Loucy (cell line): ENCODE data around the gene MEGF10.
"Not testable (repeated sequence)": the region's sequence is repeated elsewhere in the genome, so short reads cannot be mapped to it uniquely, and the experiment has no call there.

ENCODE experiments used
- H2AFZ ChIP-seq: fragments of 200-600 bp; sonication (generic); 2 replicates; pipeline ENCODE4 v1.6.0; 2016; ENCODE audit warnings: antibody characterized with exemption, mild to moderate bottlenecking, low read length, moderate library complexity
- H3F3A ChIP-seq: fragments of 200-600 bp; 2 replicates; pipeline ENCODE4 v1.6.0; 2016; ENCODE audit warnings: antibody characterized with exemption, low read depth, mild to moderate bottlenecking
- H3K27me3 ChIP-seq: fragments of 200-600 bp; sonication (generic); 2 replicates; pipeline ENCODE4 v1.6.1; 2014; ENCODE audit warnings: low read length, mild to moderate bottlenecking; ENCODE audit not compliant: insufficient read depth, poor library complexity, severe bottlenecking
- H3K36me3 ChIP-seq: fragments of 200-600 bp; sonication (generic); 2 replicates; pipeline ENCODE4 v1.6.1; 2016; ENCODE audit warnings: low read length; ENCODE audit not compliant: insufficient read depth
- H3K4me1 ChIP-seq: fragments of 200-600 bp; sonication (generic); 2 replicates; pipeline ENCODE4 v1.5.1; 2014; ENCODE audit warnings: low read length, mild to moderate bottlenecking; ENCODE audit not compliant: insufficient read depth, poor library complexity, severe bottlenecking
- H3K4me2 ChIP-seq: fragments of 200-600 bp; sonication (generic); 2 replicates; pipeline ENCODE4 v1.6.0; 2014; ENCODE audit warnings: antibody characterized with exemption, low read length, low read depth, mild to moderate bottlenecking; ENCODE audit not compliant: poor library complexity, severe bottlenecking
- H3K4me3 ChIP-seq: fragments of 200-600 bp; sonication (generic); 2 replicates; pipeline ENCODE4 v1.5.1; 2014; ENCODE audit warnings: low read length, mild to moderate bottlenecking, mixed read lengths; ENCODE audit not compliant: poor library complexity, severe bottlenecking
- H3K79me2 ChIP-seq: fragments of 200-600 bp; sonication (generic); 2 replicates; pipeline ENCODE4 v1.6.1; 2014; ENCODE audit warnings: low read length; ENCODE audit not compliant: insufficient read depth
- H3K9ac ChIP-seq: fragments of 200-600 bp; sonication (generic); 2 replicates; pipeline ENCODE4 v1.6.0; 2014; ENCODE audit warnings: mild to moderate bottlenecking, low read depth, low read length, moderate library complexity; ENCODE audit not compliant: poor library complexity, severe bottlenecking
- H3K9me2 ChIP-seq: fragments of 200-600 bp; sonication (generic); replicated peaks from 2 replicates; pipeline ENCODE4 v1.6.1; 2016; ENCODE audit warnings: low read depth, low read length, mixed read lengths
- H3K9me3 ChIP-seq: fragments of 200-600 bp; sonication (generic); 2 replicates; pipeline ENCODE4 v1.6.1; 2014; ENCODE audit warnings: mild to moderate bottlenecking, antibody characterized with exemption, low read length, low read depth; ENCODE audit not compliant: insufficient read depth
- H4K20me1 ChIP-seq: fragments of 200-600 bp; sonication (generic); 2 replicates; pipeline ENCODE4 v1.6.0; 2014; ENCODE audit warnings: antibody characterized with exemption, low read length, mild to moderate bottlenecking; ENCODE audit not compliant: insufficient read depth, poor library complexity, severe bottlenecking
- EZH2phosphoT487 ChIP-seq: fragments of 200-600 bp; IDR thresholded peaks from 2 replicates; pipeline ENCODE4 v1.6.1; 2018; ENCODE audit warnings: antibody characterized with exemption, mild to moderate bottlenecking, moderate library complexity, borderline replicate concordance
- TF ChIP-seq, protein P1 (sequence below): fragments of 200-600 bp; sonication (generic); conservative IDR thresholded peaks from 2 replicates; pipeline ENCODE4 v1.5.1; 2014; ENCODE audit warnings: mild to moderate bottlenecking, antibody characterized with exemption, low read length

Gene MEGF10

DNA sequence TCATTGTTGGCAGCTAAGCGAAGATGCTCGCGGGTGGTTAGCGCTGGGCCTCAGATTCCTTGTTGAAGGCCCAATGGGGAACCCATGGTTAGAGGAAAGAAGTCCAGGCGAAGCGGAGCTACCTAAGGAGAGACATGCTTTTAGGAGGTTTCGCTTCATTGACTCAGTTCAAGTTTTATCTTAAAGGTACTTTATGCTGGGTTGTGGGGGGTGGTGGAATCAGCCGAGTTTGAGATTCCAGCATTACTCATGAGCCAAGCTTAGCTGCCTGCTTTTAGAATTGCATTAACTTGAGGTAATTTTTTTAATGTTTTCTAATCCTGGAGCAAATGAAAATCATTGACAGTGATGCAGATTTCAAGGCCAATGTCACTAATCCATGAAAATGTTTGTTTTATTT is 16.1 kb downstream of the MEGF10 start:
- H3K9me2 ChIP-seq, result no peaks in the 10 kb centered on the region
- TF ChIP-seq, protein P1, sequence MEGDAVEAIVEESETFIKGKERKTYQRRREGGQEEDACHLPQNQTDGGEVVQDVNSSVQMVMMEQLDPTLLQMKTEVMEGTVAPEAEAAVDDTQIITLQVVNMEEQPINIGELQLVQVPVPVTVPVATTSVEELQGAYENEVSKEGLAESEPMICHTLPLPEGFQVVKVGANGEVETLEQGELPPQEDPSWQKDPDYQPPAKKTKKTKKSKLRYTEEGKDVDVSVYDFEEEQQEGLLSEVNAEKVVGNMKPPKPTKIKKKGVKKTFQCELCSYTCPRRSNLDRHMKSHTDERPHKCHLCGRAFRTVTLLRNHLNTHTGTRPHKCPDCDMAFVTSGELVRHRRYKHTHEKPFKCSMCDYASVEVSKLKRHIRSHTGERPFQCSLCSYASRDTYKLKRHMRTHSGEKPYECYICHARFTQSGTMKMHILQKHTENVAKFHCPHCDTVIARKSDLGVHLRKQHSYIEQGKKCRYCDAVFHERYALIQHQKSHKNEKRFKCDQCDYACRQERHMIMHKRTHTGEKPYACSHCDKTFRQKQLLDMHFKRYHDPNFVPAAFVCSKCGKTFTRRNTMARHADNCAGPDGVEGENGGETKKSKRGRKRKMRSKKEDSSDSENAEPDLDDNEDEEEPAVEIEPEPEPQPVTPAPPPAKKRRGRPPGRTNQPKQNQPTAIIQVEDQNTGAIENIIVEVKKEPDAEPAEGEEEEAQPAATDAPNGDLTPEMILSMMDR, result no peak
- no peak for TF ChIP-seq EZH2phosphoT487
- H3K36me3 ChIP-seq, result no peaks in the 10 kb centered on the region
- H3K9me3 ChIP-seq, result no peaks in the 10 kb centered on the region
- H3K27me3 ChIP-seq, result no peaks in the 10 kb centered on the region
- no peaks in the 10 kb centered on the region for H4K20me1 ChIP-seq
- H3K4me2 ChIP-seq, result no peak overlapping the region
- H3K4me3 ChIP-seq, result no peak overlapping the region
- no peaks in the 10 kb centered on the region for H3K4me1 ChIP-seq
- H3F3A ChIP-seq, result no peaks in the 10 kb centered on the region
- H3K9ac ChIP-seq, result no peak overlapping the region
- no peaks in the 10 kb centered on the region for H3K79me2 ChIP-seq
- no peak overlapping the region for H2AFZ ChIP-seq

DNA sequence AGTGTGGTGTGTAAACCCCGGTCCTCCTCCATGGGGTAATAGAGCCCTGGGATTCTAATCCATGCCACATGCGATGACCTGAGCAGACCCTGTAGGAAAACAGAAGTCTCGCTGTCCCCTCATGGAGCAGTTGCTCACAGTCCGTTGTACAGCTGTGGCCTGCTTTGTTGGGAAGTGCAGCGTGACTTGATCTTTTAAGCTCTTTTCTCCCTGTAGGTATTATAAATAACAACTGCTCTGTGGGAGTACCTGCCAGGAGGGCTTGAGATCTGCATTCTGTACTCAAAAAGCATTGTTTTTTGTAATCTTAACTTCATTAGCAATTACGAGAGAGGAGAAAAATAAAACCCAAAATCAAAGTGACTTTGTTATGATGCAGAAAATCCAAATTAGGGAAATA is 17.3 kb downstream of the MEGF10 start:
- H3K4me1 ChIP-seq, result no peaks in the 10 kb centered on the region
- no peaks in the 10 kb centered on the region for H4K20me1 ChIP-seq
- TF ChIP-seq, protein P1, result no peak
- TF ChIP-seq EZH2phosphoT487, result no peak
- no peaks in the 10 kb centered on the region for H3K9me3 ChIP-seq
- H3K4me3 ChIP-seq, result no peak overlapping the region
- no peak overlapping the region for H3K9ac ChIP-seq
- H3K79me2 ChIP-seq, result no peaks in the 10 kb centered on the region
- no peaks in the 10 kb centered on the region for H3K36me3 ChIP-seq
- no peaks in the 10 kb centered on the region for H3F3A ChIP-seq
- no peaks in the 10 kb centered on the region for H3K9me2 ChIP-seq
- no peak overlapping the region for H2AFZ ChIP-seq
- H3K27me3 ChIP-seq, result no peaks in the 10 kb centered on the region
- no peak overlapping the region for H3K4me2 ChIP-seq

DNA sequence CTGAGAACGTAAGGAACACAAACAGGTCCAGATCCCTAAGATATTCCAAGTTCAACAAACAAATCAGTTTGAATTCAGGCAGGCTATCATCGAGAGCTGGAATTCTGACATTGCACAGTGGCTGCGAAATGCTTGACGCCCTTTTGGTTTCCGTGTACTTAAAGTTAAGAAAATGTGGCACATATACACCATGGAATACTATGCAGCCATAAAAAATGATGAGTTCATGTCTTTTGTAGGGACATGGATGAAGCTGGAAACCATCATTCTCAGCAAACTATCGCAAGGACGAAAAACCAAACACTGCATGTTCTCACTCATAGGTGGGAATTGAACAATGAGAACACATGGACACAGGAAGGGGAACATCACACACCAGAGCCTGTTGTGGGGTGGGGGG is 17.7 kb downstream of the MEGF10 start:
- not testable (repeated sequence) for H2AFZ ChIP-seq, H3F3A ChIP-seq, H3K9ac ChIP-seq, H3K9me2 ChIP-seq, H3K79me2 ChIP-seq, H3K36me3 ChIP-seq, H3K4me2 ChIP-seq, H3K27me3 ChIP-seq, H3K4me1 ChIP-seq, H3K4me3 ChIP-seq, H4K20me1 ChIP-seq, H3K9me3 ChIP-seq

DNA sequence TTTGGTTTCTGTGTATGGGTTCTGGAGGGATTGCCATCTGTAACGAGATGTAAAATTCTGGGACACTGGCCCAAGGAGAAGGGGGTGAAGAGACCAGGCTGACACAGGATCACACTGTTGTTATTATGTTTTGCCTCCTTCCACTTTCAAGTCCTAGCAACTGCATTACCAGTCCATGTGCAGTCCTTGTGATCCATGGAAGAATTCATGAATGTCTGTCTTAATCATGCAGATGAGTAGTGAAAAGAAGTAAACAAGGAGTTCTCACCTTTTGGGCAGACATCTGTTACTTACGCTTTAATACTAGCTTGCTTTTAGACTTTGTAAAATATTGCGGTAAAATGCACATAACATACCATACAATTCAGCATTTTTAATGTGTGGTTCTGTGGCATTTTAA is 18.3 kb downstream of the MEGF10 start:
- no peak overlapping the region for H3K4me3 ChIP-seq
- H3F3A ChIP-seq, result no peaks in the 10 kb centered on the region
- H3K4me2 ChIP-seq, result no peak overlapping the region
- H3K36me3 ChIP-seq, result no peaks in the 10 kb centered on the region
- H3K9ac ChIP-seq, result no peak overlapping the region
- no peaks in the 10 kb centered on the region for H3K9me2 ChIP-seq
- H3K4me1 ChIP-seq, result no peaks in the 10 kb centered on the region
- no peak overlapping the region for H2AFZ ChIP-seq
- no peaks in the 10 kb centered on the region for H3K79me2 ChIP-seq
- no peaks in the 10 kb centered on the region for H3K9me3 ChIP-seq
- H3K27me3 ChIP-seq, result no peaks in the 10 kb centered on the region
- H4K20me1 ChIP-seq, result no peaks in the 10 kb centered on the region
- TF ChIP-seq EZH2phosphoT487, result no peak
- TF ChIP-seq, protein P1, result no peak
